ENCODE measurements around the gene SLC39A11. TPM values are rescaled to one million over a fixed set of nuclear protein-coding genes. Genes with fewer than 3 reads are reported as not detected.
"Not testable (repeated sequence)": the region's sequence is repeated elsewhere in the genome, so short reads cannot be mapped to it uniquely, and the experiment has no call there.

Gene SLC39A11
- total RNA-seq, 4 donors from 2014 or later = 55.1 to 123 (median 97.0) TPM

GRCh38 chr17:72995008-72995656 lies 97.4 kb downstream of the SLC39A11 start:
- no peak for DNase-seq
- intact Hi-C loops (cut with DNase I) = no loop called here
- TF ChIP-seq CTCF (IDR thresholded peaks at IDR 0.05) (no peak), POLR2A (IDR thresholded peaks at IDR 0.05) (no peak)
- no peak overlapping the region for H3K4me3 ChIP-seq (replicated peaks in 1 of 3)
- H3K36me3 ChIP-seq = no peaks in the 10 kb centered on the region
- no peak overlapping the region for H3K27ac ChIP-seq
- H3K27me3 ChIP-seq = no peaks in the 10 kb centered on the region
- no peaks in the 10 kb centered on the region for H3K9me3 ChIP-seq
- H3K4me1 ChIP-seq = no peaks in the 10 kb centered on the region
- 94 to 100% methylated on average over 1 of the region's 1 CpG for WGBS, 2 donors

GRCh38 chr17:72992783-72993467 lies 99.6 kb downstream of the SLC39A11 start:
- H3K4me1 ChIP-seq; H3K27me3 ChIP-seq; H3K4me3 ChIP-seq (replicated peaks in 1 of 3); H3K9me3 ChIP-seq; DNase-seq; H3K36me3 ChIP-seq; H3K27ac ChIP-seq; intact Hi-C loops (cut with DNase I): not testable (repeated sequence)
- WGBS, 2 donors = 71 to 75% methylated on average over 6 of the region's 6 CpGs

- H3K36me3 ChIP-seq = no peaks in the 10 kb centered on the region
- intact Hi-C loops (cut with DNase I) = no loop called here
- no peak overlapping the region for H3K4me3 ChIP-seq (replicated peaks in 1 of 3)
- H3K4me1 ChIP-seq = peaks cover 0 to 4% of the 10 kb centered on the region in 2 donors
- TF ChIP-seq POLR2A (IDR thresholded peaks at IDR 0.05) (no peak), CTCF (IDR thresholded peaks at IDR 0.05) (no peak)
- no peaks in the 10 kb centered on the region for H3K9me3 ChIP-seq
- WGBS, 2 donors = 95 to 99% methylated on average over 2 of the region's 2 CpGs
- H3K27me3 ChIP-seq = no peaks in the 10 kb centered on the region
- no peak for DNase-seq
- H3K27ac ChIP-seq = no peak overlapping the region
Measured at GRCh38 chr17:72991651-72992050, 100.8 kb downstream of the SLC39A11 start.

GRCh38 chr17:72989074-72989610 lies 103.3 kb downstream of the SLC39A11 start:
- Histone ChIP-seq H3K4me3 (replicated peaks in 1 of 3) (no peak overlapping the region), H3K27ac (no peak overlapping the region), H3K4me1 (peaks cover 3 to 8% of the 10 kb centered on the region in 2 donors), H3K9me3 (no peaks in the 10 kb centered on the region), H3K36me3 (no peaks in the 10 kb centered on the region), H3K27me3 (no peaks in the 10 kb centered on the region)
- TF ChIP-seq CTCF (IDR thresholded peaks at IDR 0.05) (no peak), POLR2A (IDR thresholded peaks at IDR 0.05) (no peak)
- intact Hi-C loops (cut with DNase I) = loop anchor here (10.0 kb wide), 1 partner anchor 166 kb away; no protein-coding TSS in a partner anchor
- WGBS, 2 donors = 83 to 89% methylated on average over 6 of the region's 6 CpGs
- DNase-seq = no peak

- Histone ChIP-seq H3K27ac (no peak overlapping the region), H3K27me3 (no peaks in the 10 kb centered on the region), H3K4me3 (replicated peaks in 1 of 3) (no peak overlapping the region), H3K4me1 (peaks cover 3 to 8% of the 10 kb centered on the region in 2 donors), H3K9me3 (no peaks in the 10 kb centered on the region), H3K36me3 (no peaks in the 10 kb centered on the region)
- intact Hi-C loops (cut with DNase I) = loop anchor here (10.0 kb wide), 1 partner anchor 166 kb away; no protein-coding TSS in a partner anchor
- DNase-seq = no peak
- TF ChIP-seq POLR2A (IDR thresholded peaks at IDR 0.05) = no peak
- TF ChIP-seq CTCF (IDR thresholded peaks at IDR 0.05) = no peak
- whole genome bisulfite sequencing, 2 donors = 94 to 95% methylated on average over 5 of the region's 5 CpGs
Measured at GRCh38 chr17:72988451-72988850, 104.0 kb downstream of the SLC39A11 start.

Data from thyroid gland (tissue), 4 donors.